NCI-H526 (cell line): ENCODE measurements around the gene BTBD6.
A peak's percentile ranks its signal among the peaks of the same experiment; 100 is the strongest.

ENCODE experiments used
- DNase-seq, 2 experiments: peaks; one replicate each; lab custom pipeline; 2025; lab: John Stamatoyannopoulos, UW

Gene BTBD6

DNA sequence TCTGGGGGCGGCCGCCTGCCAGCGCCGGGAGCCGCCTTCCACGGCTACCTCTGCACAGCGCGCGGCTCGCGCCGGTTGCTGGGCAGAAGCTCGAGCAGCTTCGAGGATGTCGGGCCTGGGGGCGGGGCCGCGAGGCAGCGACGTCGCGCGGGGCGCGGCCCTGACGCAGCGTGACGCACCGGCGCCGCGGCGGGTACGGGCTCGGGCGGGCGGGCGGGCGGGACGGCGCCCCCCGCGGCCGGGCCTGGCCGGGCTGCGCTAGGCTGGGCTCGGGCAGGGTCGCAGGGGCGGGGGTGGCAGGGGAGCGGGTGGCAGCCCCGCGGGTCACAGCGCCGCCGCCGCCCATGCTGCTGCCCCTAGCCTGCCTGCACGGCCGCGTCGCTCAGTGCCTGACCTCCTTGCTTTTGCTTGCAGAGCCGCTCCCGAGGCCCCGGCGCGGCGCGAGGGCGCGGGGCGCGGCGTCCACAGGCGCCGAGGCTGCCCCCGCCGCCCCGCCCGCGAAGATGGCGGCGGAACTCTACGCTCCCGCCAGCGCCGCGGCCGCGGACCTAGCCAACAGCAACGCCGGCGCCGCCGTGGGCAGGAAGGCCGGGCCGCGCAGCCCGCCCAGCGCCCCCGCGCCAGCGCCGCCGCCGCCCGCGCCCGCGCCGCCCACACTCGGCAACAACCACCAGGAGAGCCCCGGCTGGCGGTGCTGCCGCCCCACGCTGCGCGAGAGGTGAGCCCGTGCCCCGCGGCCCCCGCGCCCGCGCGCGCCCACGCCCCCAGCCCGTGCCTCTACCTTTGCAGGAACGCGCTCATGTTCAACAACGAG lies at the start of gene BTBD6:
BTBD6 (plus strand) TSS at position 166 of the 814 bp plus-strand sequence; CDS start at position 345, 179 bp downstream.
- DNase-seq, result peak; percentile 68 to 96

DNA sequence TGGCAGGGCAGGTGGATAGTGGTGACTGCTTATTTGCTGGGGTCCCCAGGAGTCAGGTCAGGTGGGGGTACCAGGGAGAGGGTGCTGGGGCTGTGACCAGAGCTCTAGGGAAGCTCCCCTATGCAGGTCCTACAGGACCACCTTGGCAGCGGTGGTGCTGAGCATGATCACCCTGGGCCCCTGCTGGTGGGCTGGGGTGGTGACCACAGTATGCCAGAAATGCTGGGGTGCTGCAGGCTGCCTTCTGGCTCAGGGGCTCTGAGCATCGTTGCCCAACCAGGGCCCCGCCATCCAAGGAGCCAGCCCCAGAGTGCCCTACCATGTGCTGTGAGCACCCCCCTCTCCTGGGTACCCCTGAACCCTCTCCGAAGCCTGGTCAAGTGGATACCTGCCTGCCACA lies 49.7 kb upstream of the BTBD6 start:
- no peak for DNase-seq

DNA sequence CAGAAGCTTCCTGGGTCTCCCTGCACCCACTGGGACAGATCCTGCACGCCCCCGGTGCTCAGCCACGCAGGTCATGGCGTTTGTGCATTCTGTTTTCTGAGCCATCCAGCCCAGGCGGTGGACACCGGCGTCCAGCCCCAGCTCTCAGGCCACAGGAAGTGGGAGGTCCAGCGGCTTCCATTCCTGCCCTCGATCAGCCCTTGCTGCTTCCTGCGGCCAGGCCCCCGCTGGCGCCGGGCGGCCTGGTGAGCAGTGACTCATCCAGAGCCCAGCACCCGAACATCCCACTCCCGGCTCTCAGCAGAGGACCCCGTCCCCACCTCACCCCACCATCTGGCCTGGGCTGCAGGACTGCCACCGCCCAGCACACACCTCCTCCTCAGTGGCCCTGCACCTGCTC lies 49.2 kb upstream of the BTBD6 start:
- no peak for DNase-seq

DNA sequence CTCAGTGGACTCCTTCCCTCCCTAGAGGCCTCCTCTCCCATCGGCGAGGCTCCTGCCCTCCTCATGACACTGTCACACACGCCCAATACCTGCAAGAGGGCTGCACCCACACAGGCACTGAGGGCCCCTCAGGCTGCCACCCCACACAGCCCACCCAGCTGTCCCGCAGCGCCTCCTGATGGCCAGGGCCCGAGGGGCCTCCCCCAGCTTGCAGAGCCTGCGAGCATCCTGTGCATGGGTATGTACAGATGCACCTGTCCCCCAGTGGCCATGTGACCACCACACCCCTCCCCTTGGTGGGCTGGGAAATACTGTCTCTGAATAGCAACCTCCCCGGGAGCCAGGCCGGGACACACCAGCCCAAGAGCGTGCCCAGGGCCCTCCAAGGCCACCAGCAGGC lies 48.3 kb upstream of the BTBD6 start:
- peak in 1 of 2 experiments; percentile 29 for DNase-seq

DNA sequence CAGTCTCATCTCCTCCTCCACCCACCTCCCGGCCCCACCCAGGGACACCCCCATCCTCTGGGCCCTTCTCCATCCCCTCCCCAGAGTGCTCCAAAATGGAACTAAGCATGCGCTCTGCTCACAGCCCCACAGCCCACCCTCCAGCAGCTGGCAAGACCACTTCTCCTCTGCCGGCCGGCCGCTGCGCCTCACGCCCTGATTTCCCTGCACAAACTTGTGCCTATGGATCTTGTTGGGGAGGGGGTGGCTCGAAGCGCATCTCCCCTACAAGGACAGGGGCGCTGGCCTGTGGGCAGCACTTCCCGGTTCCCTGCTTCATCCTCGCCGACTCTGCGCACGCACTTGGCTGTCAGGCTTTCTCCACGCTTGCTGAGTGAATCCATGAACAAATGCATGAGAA lies 47.7 kb upstream of the BTBD6 start:
- no peak for DNase-seq

DNA sequence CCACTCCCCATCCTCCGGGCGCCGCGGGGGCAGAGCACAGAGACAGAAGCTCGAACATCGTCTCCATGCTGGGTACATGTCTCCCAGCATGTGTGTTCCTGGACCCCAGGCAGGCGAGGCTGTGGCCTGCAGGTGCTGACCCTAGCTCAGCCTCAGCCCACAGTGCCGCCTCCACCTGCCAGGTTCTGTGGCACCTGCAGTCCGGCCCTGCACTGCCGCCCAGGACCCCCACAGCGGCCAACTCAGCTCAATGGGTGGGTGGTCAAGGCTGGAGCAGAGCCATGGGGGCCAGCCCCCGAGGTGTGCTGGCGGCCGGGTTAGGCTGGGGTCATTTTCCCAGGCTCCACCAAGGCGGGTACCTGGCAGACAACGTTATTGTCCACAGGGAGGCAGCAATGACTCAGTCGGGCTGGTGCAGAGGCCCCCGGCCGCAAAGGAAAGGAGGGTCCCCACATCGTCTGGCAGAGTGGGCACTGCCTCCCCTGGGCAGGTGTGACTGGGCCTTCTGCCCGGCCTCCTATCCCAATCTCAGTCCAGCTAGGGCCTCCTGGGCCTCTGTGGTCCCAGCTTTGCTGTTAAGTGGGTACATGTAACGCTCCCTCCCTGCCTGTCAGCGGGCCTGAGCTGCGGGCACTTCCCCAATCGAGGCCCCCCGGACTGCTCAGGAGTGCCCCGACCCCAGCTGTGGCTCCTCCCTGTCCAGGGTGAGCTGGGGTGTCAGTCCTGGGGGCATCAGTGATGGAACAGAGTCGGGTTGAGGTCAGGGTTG lies 47.0 kb upstream of the BTBD6 start:
- no peak for DNase-seq

DNA sequence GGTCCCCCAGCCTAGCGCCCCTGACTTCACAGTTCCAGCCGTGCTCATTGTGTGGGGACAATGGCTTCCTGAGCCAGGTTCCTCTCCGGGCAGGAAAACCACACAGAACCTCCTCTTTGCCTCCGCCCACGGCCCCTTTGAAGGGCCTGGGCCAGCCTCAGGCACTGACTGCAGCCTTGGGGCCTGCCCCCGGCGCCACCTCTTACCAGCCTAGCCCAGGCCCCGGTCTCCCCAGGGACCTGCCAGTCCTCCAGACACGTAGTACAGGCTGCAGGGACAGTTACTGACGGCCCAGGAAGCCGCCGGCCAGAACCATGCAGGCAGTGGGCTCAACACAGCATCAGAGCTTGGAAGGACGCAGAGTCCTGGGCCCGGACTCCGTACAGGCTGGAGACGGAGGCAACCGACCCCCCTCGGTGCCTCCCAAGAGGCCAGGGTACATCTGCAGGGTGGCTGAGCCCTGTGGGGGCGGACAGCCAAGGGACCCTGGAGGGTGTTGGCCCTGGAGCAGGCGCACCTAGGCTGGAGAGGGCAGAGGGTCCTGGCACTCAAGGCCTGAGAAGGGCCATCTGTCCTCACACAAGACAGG lies 46.3 kb upstream of the BTBD6 start:
- DNase-seq, result peak in 1 of 2 experiments; percentile 65

DNA sequence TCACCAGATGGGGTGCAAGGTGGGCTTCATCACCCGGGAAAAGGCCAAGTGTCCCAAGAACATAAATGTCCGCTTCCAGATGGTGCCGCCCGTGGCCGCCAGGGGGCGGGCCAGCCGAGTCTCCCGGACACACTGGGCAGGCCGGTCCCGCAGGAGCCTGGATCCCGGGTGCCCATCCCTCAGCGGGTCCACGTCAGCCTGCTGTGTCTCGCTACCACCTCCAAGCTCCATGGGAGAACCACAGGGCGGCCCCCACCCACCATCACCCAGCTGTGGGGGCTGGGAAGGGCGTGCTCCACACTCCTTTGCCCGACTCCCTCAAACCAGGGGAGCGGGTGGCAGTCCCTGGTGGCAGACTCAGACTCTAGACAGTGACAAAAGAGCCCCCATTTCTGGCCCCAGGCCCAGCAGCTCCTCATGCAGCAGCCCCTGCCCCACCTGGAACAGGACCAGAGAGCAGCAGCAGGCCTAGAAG lies 45.2 kb upstream of the BTBD6 start:
- peak; percentile 33 to 81 for DNase-seq

DNA sequence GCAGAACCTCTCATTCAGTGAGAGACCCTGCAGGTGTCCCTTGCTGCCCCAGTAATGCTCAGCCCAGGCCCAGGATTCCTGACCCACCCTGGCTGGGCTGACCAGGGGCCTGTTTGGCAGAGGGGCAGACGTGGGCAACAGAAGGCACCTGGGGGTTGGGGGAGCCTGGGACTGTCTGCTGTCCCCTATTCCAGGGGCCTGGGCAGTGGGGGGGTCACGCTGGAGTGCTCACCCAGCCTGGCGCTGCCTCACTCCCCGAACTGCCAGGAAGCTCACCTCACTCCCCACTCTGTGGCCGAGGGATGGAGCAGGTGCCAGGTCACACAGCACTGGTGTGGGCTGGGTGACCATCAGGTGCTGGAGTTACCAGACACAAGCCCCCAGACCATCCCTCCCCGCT lies 44.6 kb upstream of the BTBD6 start:
- DNase-seq, result no peak

DNA sequence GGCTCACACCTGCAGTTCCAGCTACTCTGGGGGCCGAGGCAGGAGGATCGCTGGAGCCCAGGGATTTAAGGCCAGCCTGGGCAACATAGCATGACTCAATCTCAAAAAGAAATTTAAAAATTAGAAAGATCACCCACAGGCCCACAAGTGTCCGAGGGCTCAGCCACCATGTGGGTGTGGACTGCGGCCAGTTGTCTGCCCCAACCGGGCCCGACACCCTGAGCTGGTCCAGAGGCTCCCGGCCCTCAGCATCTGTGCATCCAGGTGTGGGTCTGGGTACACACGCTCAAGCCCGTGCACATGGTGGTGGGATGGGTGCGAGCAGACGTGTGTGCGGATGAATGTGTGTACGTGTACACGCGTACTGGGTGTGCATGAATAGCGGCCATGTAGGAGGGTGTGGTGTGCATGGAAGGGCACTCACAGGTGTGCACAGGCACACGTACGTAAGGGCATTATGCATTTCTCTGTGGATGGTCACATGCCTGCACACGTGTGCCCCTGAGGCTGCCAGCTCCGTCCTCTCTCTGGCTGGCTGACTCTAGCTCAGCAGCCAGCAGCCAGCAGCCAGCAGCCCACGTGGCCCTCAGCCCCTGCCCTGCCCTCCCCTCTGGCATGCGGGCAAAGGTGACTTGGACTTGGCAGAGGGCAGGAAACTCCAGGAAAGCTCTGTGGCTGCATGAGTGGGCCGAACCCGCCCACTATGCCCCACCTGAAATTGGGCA lies 44.0 kb upstream of the BTBD6 start:
- DNase-seq, result peak; percentile 17 to 58

DNA sequence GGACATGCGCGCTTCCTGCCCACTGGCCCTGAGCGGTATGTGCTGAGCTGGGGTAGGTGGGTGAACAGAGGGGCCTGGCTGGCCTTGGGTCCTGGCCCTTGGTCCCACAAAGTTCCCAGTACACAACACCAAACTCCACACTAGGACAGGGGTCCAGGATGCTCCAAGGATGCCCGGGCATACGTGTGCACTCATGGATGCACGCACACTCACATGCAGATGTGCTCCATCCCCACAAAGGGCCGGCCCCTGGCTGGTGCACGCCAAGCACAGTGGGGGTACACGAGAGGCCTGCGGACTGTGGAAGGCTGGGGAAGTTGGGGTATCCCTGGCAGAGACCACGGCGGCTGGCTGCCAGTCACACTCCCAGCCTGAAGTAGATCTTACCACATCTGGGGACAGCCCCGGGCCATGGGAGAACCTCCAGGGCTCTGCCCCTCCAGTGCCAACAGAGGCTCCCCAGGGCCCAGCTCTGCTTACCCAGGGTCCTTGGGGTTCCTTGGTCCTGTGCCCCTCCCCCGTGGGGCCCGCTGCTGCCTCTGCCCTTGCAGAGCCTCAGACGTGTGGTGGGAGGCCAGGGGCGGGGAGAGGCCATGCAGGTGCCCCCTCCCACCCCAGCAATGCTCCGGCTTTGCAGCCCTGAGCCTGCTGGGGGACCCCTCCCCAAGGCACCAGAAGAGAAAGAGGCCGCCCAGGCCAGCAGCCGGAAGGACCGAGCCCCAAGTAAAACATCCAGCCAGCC lies 43.2 kb upstream of the BTBD6 start:
- no peak for DNase-seq

DNA sequence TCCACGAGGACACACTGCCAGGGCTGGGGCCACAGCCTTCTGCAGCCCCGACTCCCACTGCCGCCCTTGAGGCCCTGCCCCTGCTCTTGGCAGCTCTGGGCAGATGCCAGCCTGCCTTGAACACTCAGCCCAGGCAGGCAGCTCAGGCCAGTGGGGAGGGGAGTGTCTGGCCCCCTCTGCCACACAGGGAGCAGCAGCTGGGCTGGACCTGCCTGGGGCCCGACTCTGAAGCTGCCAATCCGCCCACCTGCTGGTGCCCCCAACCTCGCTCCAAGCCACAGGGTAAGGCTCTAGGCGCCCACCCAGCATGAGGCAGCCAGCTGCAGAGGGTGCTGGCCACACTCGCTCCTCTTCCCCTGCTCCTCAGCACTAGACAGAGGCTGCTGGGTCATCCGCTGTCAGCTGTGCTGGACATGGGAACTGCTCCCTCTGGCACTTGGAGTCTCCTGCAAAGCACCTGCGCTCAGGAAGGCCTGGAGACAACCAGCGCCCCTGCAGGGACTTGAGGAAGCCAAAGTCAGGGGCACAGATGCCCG lies 42.6 kb upstream of the BTBD6 start:
- DNase-seq, result no peak

DNA sequence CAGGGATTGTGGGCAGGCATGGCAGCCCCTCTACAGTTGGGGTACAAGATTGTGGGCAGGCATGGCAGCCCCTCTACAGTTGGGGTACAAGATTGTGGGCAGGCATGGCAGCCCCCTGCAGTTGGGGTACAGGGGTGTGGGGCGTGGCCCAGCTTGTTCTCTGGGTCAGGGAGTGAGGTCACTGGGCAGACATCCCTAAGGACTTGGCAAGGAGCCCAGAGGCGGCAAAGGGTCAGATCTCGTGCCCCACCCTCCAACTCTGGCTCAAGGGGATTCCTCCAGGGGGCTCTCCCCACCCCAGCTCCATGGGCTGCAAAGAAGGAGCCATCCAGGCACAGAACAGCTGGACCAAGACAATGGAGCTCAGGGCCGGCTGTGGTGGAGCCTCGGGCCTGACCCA lies 41.5 kb upstream of the BTBD6 start:
- DNase-seq, result no peak

DNA sequence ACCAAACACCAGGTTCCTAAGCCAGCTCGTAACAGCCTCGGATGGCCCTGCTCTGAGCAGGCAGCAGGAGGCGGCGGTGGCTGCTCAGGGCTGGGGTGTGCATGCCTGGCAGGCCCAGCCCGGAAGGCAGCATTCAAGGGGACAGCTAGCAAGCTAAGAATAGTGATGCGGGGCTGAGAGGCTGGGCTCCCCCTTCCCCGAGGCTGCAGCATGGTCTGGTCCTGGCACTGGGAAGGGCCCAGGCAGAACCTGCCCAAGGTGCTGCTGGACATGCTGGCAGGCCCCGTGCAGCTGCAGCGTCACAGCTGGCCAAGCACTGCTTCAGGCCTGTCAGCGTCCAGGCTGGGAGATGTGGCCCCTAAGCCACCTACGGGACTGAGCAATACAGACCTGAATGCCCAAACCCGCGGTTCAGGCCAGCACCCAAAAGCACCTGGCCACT lies 40.9 kb upstream of the BTBD6 start:
- DNase-seq, result peak in 1 of 2 experiments; percentile 50

DNA sequence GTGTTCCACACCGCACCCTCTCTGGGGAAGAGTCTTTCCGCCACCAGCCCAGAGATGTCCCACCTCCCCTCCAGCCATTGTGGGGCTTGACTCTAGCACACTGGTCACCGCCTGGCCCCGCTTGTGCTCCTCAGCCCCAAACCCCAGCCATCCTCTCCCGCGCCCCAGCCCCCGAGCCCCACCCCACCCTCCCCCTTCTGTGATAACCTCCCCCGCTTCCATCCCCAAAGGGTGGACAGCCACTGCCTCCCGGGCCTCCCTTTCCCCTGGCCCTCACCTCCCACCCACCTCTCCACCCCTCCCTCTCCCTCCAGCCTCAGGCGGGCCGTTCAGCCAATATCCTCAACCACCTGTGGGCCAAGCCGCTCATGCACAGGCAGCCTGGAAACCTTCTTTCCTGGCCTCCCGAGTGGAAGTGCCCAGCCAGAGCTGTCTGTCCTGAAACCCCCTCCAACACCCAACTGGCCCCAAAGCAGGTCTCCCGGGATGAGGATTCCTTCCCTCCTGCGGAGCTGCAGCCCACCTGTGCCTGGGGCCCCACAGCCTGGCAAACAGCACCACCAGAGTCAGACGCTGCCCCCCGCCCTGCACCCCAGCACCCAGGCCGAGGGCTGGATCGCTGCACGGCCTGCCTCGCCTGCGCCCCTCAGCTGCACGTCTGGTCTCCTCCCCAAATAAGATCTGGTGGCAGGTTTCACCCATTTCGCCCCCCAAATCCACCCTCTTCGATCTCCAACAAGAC lies 40.2 kb upstream of the BTBD6 start:
- no peak for DNase-seq

DNA sequence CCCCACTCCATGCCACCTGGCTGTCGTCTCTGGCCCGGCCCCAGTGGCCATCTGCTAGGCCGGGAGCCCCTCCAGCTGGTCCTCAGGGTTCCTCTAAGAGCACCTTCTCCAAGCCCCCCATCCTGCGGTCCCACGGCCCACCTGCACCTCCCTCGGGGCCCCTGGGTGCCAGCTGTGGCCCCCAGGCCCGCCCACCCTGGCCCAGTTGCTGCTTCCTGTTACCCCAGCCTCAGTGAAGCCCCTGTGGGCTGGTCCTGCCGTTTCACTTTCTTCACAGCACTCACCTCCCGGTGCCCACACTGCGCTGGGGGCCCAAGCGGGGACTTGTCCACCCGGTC lies 39.6 kb upstream of the BTBD6 start:
- no peak for DNase-seq

DNA sequence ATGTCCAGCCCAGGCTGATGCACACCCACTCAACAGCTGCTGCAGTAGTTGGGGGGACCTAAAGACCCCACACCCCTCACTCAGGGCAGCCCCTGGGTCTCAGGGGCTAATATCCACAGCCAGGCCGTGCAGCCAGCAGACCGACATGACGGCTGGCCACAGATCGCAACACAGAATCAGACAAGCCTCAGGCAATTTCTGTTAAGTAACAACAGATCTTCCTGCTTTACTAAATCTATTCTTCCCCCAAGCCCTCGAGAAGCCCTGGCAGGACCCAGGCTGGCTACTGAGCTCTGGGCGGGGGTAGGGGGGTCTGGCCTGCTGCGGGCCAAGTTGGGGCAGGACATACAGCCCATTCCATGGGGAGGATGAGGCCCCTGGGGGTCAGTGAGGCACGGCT lies 39.2 kb upstream of the BTBD6 start:
- DNase-seq, result no peak

DNA sequence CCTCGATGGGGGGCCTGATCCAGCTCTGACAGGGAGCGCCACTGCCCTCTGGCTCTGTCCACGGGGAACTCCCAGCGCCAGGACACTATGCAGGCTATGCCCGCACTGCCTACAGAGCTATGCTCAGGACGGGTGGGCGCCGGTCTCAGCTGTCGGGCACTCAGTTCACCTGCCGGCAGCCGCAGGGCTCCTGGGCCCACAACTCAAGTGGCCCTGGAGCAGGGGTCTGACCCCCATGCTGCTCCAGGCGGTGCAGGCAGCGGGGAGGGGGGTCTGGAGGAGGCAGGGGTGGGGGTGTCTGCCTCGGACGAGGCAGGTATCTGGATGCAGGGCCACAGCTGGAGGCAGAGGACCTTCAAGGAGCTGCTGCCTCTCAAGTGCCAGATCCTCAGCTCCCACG lies 38.7 kb upstream of the BTBD6 start:
- no peak for DNase-seq

DNA sequence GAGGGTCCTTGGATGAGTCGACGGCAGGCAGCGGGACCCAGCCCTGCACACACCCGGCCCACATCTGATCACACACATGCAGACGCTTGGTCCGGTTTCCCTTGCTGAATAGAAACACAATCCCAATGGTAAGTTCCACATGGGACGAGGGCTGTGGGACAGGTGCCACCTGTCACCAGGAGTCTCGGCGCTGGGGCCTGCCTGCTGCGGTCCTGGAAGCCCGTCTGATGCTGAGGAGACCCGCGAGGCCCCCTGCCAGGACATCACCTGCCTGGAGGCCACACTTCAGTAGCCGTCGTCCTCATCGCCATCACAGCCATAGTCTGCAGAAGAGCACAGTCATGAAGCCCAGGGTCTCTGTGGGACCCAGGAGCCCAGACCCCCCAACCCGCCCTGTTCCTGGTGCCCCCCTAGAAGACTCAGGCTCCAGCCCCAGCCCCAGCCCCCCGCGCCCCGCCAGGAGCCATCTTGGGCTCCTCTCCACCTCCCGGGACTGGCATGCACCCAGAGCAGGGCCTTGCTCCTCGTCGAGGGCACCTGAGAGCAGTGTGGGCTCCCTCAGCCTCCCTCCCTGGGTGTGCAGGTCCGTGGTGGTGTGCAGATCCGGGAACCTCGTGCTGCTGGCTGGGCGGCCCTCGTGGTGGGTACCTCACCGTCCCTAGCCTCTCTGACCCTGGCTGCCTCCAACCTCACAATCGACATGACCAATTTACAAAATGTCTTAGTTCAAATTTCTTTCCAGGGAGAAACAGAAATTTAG lies 37.9 kb upstream of the BTBD6 start:
- no peak for DNase-seq
